ENCODE results near the gene PSAP.

Gene PSAP

GRCh38 chr10:71807557-71808510, 43.2 kb downstream of the PSAP start:
- no peak for DNase-seq (ENCODE audit: low read depth in 2 of 2)

GRCh38 chr10:71806704-71807556, 44.1 kb downstream of the PSAP start:
- no peak for DNase-seq (ENCODE audit: low read depth in 2 of 2)

- DNase-seq (ENCODE audit: low read depth in 2 of 2), result no peak
These were observed 45.0 kb downstream of the PSAP start for GRCh38 chr10:71805776-71806703.

- no peak for DNase-seq (ENCODE audit: low read depth in 2 of 2)
These were observed 47.0 kb downstream of the PSAP start for GRCh38 chr10:71804077-71804476.

- DNase-seq (ENCODE audit: low read depth in 2 of 2), result no peak
These were observed 48.1 kb downstream of the PSAP start for GRCh38 chr10:71802715-71803488.

- DNase-seq (ENCODE audit: low read depth in 2 of 2), result no peak
These were observed 48.8 kb downstream of the PSAP start for GRCh38 chr10:71802235-71802634.

GRCh38 chr10:71801361-71801760, 49.7 kb downstream of the PSAP start:
- no peak for DNase-seq (ENCODE audit: low read depth in 2 of 2)

- no peak for DNase-seq (ENCODE audit: low read depth in 2 of 2)
These were observed 51.2 kb downstream of the PSAP start for GRCh38 chr10:71799608-71800453.

- no peak for DNase-seq (ENCODE audit: low read depth in 2 of 2)
These were observed 51.9 kb downstream of the PSAP start for GRCh38 chr10:71799112-71799511.

- DNase-seq (ENCODE audit: low read depth in 2 of 2), result no peak
These were observed 52.8 kb downstream of the PSAP start for GRCh38 chr10:71798308-71798624.

GRCh38 chr10:71797533-71798307, 53.3 kb downstream of the PSAP start:
- no peak for DNase-seq (ENCODE audit: low read depth in 2 of 2)

- DNase-seq (ENCODE audit: low read depth in 2 of 2), result no peak
These were observed 54.2 kb downstream of the PSAP start for GRCh38 chr10:71796749-71797405.

GRCh38 chr10:71795248-71795647, 55.8 kb downstream of the PSAP start:
- no peak for DNase-seq (ENCODE audit: low read depth in 2 of 2)

- no peak for DNase-seq (ENCODE audit: low read depth in 2 of 2)
These were observed 60.2 kb downstream of the PSAP start for GRCh38 chr10:71790749-71791440.

GRCh38 chr10:71789871-71790270, 61.2 kb downstream of the PSAP start:
- no peak for DNase-seq (ENCODE audit: low read depth in 2 of 2)

- DNase-seq (ENCODE audit: low read depth in 2 of 2), result no peak
These were observed 62.1 kb downstream of the PSAP start for GRCh38 chr10:71788954-71789353.

GRCh38 chr10:71784679-71785272, 66.3 kb downstream of the PSAP start:
- no peak for DNase-seq (ENCODE audit: low read depth in 2 of 2)
